Measurements from ENCODE around the gene P2RX1.
"Not testable (repeated sequence)": the region's sequence is repeated elsewhere in the genome, so short reads cannot be mapped to it uniquely, and the experiment has no call there.

P2RX1 gene

GRCh38 chr17:3951420-3951819, 35.2 kb upstream of the P2RX1 start:
- DNase-seq (ENCODE audit: low read depth in 3 of 3) = no peak

- DNase-seq (ENCODE audit: low read depth in 3 of 3) = no peak
Measured at GRCh38 chr17:3951003-3951402, 34.7 kb upstream of the P2RX1 start.

- DNase-seq (ENCODE audit: low read depth in 3 of 3) = no peak
Measured at GRCh38 chr17:3950584-3950983, 34.3 kb upstream of the P2RX1 start.

- no peak for DNase-seq (ENCODE audit: low read depth in 3 of 3)
Measured at GRCh38 chr17:3949418-3949817, 33.2 kb upstream of the P2RX1 start.

- DNase-seq (ENCODE audit: low read depth in 3 of 3) = not testable (repeated sequence)
Measured at GRCh38 chr17:3948551-3948950, 32.3 kb upstream of the P2RX1 start.

GRCh38 chr17:3947318-3947810, 31.1 kb upstream of the P2RX1 start:
- no peak for DNase-seq (ENCODE audit: low read depth in 3 of 3)

GRCh38 chr17:3946711-3947235, 30.5 kb upstream of the P2RX1 start:
- DNase-seq (ENCODE audit: low read depth in 3 of 3) = no peak

GRCh38 chr17:3944485-3945388, 28.5 kb upstream of the P2RX1 start:
- peak in 1 of 3 experiments; percentile 19 for DNase-seq (ENCODE audit: low read depth in 3 of 3)

- no peak for DNase-seq (ENCODE audit: low read depth in 3 of 3)
Measured at GRCh38 chr17:3943240-3943891, 27.1 kb upstream of the P2RX1 start.

- DNase-seq (ENCODE audit: low read depth in 3 of 3) = no peak
Measured at GRCh38 chr17:3940965-3941698, 24.9 kb upstream of the P2RX1 start.

GRCh38 chr17:3937359-3937758, 21.1 kb upstream of the P2RX1 start:
- no peak for DNase-seq (ENCODE audit: low read depth in 3 of 3)

- DNase-seq (ENCODE audit: low read depth in 3 of 3) = no peak
Measured at GRCh38 chr17:3935825-3936355, 19.6 kb upstream of the P2RX1 start.

GRCh38 chr17:3935140-3935542, 18.9 kb upstream of the P2RX1 start:
- DNase-seq (ENCODE audit: low read depth in 3 of 3) = no peak

GRCh38 chr17:3929764-3930163, 13.5 kb upstream of the P2RX1 start:
- DNase-seq (ENCODE audit: low read depth in 3 of 3) = no peak

- no peak for DNase-seq (ENCODE audit: low read depth in 3 of 3)
Measured at GRCh38 chr17:3929181-3929580, 12.9 kb upstream of the P2RX1 start.

GRCh38 chr17:3928406-3928805, 12.1 kb upstream of the P2RX1 start:
- no peak for DNase-seq (ENCODE audit: low read depth in 3 of 3)

- no peak for DNase-seq (ENCODE audit: low read depth in 3 of 3)
Measured at GRCh38 chr17:3927628-3928340, 11.5 kb upstream of the P2RX1 start.

GRCh38 chr17:3926860-3927627, 10.8 kb upstream of the P2RX1 start:
- no peak for DNase-seq (ENCODE audit: low read depth in 3 of 3)

GRCh38 chr17:3925684-3926485, 9.6 kb upstream of the P2RX1 start:
- no peak for DNase-seq (ENCODE audit: low read depth in 3 of 3)

Data from stimulated activated CD4-positive, alpha-beta T cell treated with anti-CD3 and anti-CD28 coated beads, TNF-alpha, amount 100 ng/mL, for 4 hours (primary cell).